GM21723 (cell line): ENCODE results near the gene CTNNA2.
"Not testable (repeated sequence)": the region's sequence is repeated elsewhere in the genome, so short reads cannot be mapped to it uniquely, and the experiment has no call there.

ENCODE experiments used
- ATAC-seq: cut with Tn5 transposase; IDR thresholded peaks from one replicate; pipeline ENCODE4 v1.9.1; 2021; ENCODE audit warnings: mild to moderate bottlenecking, moderate library complexity; ENCODE audit not compliant: unreplicated experiment

Gene CTNNA2

GRCh38 chr2:80014637-80015036 is 501.8 kb downstream of the CTNNA2 start:
- ATAC-seq, result no peak

- ATAC-seq, result no peak
Observed at GRCh38 chr2:80016171-80016570, 503.3 kb downstream of the CTNNA2 start.

DNA sequence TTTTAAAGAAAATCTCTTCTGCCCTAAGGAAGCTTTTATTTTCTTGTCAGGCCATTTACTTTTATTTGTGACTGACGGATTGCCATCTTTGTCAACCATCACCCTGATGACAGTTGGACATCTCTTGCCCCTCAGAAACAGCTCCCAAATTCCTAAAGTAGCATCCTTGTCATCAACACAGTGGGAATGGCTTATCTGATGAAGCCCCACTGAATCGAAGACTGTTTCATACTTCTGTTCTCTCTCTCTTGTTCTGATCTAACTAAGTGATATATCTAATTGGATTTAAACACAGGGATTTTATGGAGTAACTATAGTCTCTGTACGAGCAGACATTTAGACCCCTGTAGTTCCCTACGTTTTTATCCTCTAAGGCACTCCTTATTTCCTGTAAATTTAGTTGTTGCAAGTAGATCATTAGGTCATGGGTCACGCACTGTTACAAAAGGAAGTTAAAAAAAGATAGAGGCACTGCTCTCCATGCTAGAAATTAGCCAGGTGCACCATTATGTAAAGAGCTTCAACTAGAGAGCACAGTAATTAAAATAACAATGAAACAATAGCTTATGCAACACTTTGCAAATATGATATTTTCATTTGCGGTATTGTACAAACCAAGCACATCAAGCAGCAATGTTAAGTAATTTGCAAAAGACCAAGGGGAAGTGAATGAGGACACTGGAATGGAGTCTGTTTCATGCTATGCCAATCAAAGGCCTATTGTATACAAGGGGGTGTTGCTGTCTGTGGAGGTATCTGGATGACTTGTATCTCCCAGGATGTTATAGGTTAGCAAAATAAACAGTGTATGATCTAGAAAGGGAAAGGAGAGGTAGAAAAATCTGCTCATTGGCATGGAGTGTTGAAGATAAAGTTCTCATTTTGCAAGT is 507.0 kb downstream of the CTNNA2 start:
- no peak for ATAC-seq

- no peak for ATAC-seq
Observed at GRCh38 chr2:80022018-80022417, 509.2 kb downstream of the CTNNA2 start.

- no peak for ATAC-seq
Observed at GRCh38 chr2:80026040-80026729, 513.3 kb downstream of the CTNNA2 start.

DNA sequence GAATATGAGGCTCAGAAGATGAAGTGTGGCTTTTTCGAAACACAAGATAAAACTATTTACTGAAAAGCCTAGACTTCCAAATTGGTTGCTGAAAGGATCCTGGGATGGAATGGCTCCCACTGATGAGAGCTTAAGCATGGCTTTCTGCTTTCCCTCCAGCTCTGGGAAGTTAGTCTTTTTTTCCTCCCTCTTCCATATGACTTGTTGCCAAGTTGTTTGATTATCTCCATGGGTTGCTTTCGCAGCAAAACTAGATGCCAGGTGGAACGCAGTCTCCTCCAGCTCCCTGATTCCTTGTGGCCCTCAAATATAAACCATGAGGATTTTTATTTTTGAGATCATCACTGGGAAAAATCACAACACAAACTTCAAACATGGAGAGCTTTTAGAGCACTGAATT is 515.2 kb downstream of the CTNNA2 start:
- no peak for ATAC-seq

DNA sequence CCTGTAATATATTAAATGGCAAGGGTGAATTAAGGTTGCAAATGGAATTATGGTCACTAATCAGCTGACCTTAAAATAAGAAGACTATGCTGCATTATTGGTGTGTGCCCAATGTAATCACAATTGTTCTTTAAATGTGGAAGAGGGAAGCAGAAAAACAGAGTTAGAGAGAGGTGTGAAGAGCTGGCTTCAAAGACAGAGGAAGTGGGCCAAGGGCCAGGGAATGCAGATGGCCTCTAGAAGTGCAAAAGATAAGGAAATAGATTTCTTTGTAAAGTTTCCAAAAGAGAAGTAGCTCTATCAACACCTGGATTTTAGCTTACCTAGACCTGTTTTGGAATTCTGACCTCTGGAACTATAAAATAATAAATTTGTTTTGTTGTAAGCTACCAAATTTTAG is 515.7 kb downstream of the CTNNA2 start:
- no peak for ATAC-seq

DNA sequence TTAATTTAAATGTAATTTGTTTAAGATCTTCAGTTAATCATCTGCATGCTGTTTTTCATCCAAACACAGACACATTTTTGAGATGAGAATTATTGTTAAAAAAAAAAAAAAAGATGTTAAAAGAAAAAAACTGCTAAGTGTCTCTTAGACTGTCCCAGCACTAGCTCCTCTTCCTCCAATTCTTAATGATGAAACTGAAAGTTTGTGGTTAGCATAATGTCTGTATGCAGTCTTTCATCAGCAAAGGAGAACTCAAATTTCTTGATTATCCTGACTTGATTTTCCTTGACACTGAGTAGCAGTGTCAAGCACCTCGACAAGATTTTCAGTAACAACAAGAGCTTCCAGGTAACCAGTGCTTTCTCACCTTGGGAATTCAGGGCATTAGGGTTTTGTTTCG is 517.3 kb downstream of the CTNNA2 start:
- no peak for ATAC-seq

- not testable (repeated sequence) for ATAC-seq
Observed at GRCh38 chr2:80032684-80033083, 519.8 kb downstream of the CTNNA2 start.

DNA sequence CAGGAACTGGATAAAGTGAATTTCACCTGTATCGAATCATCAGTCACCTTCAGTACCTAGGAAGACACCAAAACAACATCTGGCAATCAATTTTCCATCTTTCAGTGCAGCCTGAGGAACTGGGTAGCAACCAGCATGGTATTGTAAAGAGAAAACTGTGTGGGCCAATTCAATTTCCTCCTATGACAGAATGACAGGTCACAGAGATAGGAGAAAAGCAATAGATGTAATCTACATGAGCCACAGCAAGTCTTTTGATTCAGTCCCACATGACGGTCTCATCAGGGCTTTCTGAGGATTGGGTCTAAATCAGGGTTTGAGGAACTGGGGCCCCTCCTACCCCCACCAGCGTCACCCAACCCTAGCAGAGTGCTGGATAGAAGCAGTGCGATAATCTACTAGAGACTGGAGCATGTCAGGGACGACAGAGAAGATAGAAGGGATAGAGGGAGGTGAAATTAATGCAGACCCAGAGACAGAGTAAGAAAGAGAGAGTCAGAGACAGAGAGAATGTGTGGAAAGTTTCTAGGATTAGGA is 523.0 kb downstream of the CTNNA2 start:
- no peak for ATAC-seq

- no peak for ATAC-seq
Observed at GRCh38 chr2:80037310-80037709, 524.5 kb downstream of the CTNNA2 start.

DNA sequence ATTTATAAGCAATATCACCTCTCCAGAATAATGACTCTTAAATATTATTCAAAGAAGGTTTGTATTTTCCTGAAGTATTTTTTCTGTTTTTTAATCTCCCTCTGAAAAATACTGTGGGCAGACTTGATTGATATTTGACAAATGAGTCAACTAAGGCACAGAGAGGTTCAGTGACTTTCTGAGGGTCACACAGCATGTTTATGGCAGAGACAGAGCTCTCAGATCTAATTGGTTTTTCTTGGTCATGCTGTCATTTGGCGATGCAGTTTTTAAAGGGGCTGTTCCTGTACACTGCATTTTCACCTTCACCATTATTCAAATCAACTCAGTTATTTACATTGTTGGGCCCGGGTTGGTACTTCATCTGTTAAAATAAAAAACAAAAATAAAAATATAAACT is 527.4 kb downstream of the CTNNA2 start:
- no peak for ATAC-seq

GRCh38 chr2:80042635-80043034 is 529.8 kb downstream of the CTNNA2 start:
- no peak for ATAC-seq

- no peak for ATAC-seq
Observed at GRCh38 chr2:80048296-80048695, 535.4 kb downstream of the CTNNA2 start.

DNA sequence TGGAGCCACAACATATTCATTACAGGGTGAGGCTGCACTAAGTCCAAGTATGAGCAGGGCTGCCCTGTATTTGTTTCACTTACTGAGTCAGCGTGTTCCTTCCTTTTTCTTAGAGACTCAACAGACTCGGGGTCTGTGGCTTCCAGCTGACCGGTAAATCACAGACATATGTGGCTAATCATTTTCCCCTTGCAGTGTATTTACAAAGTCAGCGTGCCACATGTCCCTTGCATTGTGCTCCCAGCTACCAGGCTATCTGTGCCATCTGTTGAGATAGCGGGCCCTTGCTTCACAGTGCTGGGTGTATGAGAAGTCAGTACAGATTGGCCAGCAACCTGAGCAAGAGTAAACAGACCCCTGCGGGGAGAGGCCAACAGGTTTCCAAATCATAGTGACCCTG is 537.4 kb downstream of the CTNNA2 start:
- no peak for ATAC-seq

DNA sequence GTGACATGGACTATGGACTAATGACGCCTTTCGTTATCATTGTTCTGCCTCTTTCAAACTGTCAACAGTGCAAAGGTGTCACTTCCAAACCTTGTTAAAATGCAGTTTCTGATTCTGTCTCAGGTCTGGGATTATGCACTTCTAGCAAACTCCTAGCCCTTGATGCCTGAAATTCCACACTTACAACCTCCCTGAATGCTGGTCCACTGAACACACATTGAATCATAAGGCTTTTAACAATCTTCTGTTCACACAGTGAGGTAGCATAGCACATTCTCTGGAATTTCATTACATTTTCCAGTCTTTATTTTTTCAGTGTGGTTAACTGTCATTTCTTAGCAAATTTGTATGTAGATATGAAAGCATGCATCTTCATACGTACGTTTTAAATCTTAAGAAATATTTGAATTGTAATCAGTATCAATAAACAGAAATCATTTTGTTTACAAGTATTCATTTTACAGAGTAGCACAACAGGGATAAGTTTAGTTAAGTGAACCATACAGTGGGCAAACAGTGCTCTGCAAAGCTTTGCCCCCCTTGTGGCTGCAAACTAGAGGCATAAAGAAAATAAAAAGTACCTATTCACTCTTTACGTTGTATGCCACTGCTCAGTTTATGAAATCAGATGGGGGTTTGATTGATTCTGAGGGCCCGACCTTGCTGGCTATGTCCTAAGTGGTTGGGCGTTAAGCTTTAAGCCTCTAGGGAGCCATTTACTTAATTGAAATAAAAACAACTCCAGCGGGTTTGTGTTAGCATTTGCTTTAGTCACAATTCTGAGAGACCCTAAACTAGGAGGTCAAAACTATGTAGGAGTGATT is 540.9 kb downstream of the CTNNA2 start:
- ATAC-seq, result no peak

- ATAC-seq, result no peak
Observed at GRCh38 chr2:80054346-80054675, 541.5 kb downstream of the CTNNA2 start.

GRCh38 chr2:80057956-80058355 is 545.1 kb downstream of the CTNNA2 start:
- no peak for ATAC-seq

DNA sequence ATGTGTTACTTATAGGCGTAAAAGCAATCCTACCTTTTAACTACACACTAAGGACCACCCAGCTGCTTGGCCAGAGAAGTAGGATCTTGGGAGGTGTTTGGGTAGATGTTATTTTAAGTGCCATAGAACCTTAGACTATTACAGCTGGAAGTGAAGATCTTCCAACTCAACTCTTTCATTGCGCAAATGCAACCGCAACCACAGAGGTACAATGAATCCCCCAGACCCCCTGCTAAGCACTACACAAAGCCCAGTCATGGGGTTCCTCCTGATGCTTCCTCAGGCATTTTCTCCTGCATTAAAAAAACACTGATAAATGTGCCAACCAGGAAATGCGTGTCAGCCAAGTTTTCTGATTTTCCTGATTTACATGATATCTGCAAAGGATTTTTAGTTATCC is 545.7 kb downstream of the CTNNA2 start:
- ATAC-seq, result no peak

GRCh38 chr2:80059447-80059846 is 546.6 kb downstream of the CTNNA2 start:
- ATAC-seq, result no peak

DNA sequence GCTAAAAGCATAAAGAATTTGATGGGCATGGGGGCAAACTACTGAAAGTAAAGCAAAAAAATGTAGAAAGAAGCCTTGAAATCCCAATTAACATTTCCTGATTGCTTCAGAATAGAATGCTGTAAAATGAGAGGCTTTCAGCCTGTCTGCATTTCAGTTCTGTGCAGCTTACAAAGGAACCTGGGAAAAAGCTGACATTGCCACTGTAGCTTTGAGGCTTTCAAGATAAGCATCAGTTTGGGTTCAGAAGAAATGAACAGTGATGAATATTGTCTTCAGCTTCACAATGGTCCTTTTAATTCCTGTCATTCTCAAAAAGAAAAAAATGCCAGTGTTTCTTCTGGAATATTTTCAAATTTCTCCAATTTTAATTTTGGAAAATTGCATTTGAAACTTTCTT is 549.0 kb downstream of the CTNNA2 start:
- ATAC-seq, result no peak
